ENCODE results near the gene CAND2. TPM values are rescaled to one million over a fixed set of nuclear protein-coding genes. Genes with fewer than 3 reads are reported as not detected.

The CAND2 gene
- total RNA-seq, 2 experiments from 2014 or later = 2.4 to 2.6 TPM

Other genes with a start within 250 kb of the CAND2 start
- 10 to 100 TPM; 27.8 to 29.2 TPM for gene MKRN2, start 239.6 kb upstream of the CAND2 start, total RNA-seq
- gene RAF1, start 132.6 kb upstream of the CAND2 start, total RNA-seq = 10 to 100 TPM; 79.3 to 79.8 TPM
- gene TMEM40, start 37.4 kb upstream of the CAND2 start, total RNA-seq = not detected
- gene RPL32, start 44.9 kb downstream of the CAND2 start, total RNA-seq = 1,000 to 10,000 TPM; 2,700 to 2,702 TPM